Trophoblast cell (in vitro differentiated cells and primary cell): ENCODE measurements around the gene CD244.
"Not testable (repeated sequence)": the region's sequence is repeated elsewhere in the genome, so short reads cannot be mapped to it uniquely, and the experiment has no call there.

Experiments
- DNase-seq, 2 donors: peaks; one replicate each; pipeline ENCODE4 v3.0.0-alpha.2; 2016
- H2AFZ ChIP-seq: 2 replicates; pipeline ENCODE4 v1.6.1; 2013; ENCODE audit warnings: low read length, moderate library complexity, mild to moderate bottlenecking; ENCODE audit not compliant: insufficient read depth, poor library complexity
- H2AK5ac ChIP-seq: 2 replicates; pipeline ENCODE4 v1.6.1; 2013; ENCODE audit warnings: mild to moderate bottlenecking, low read length
- H2BK120ac ChIP-seq: 2 replicates; pipeline ENCODE4 v1.6.1; 2013; ENCODE audit warnings: low read length, mild to moderate bottlenecking, moderate library complexity; ENCODE audit not compliant: insufficient read depth, poor library complexity
- H2BK12ac ChIP-seq: 2 replicates; pipeline ENCODE4 v1.6.1; 2013; ENCODE audit warnings: mild to moderate bottlenecking, low read length, moderate library complexity
- H2BK5ac ChIP-seq: 2 replicates; pipeline ENCODE4 v1.6.1; 2013; ENCODE audit warnings: low read length, low read depth, moderate library complexity, mild to moderate bottlenecking; ENCODE audit not compliant: poor library complexity
- H3K14ac ChIP-seq: 2 replicates; pipeline ENCODE4 v1.6.1; 2013; ENCODE audit warnings: mild to moderate bottlenecking, low read length
- H3K18ac ChIP-seq: 2 replicates; pipeline ENCODE4 v1.6.1; 2013; ENCODE audit warnings: mild to moderate bottlenecking, low read length
- H3K23ac ChIP-seq: 2 replicates; pipeline ENCODE4 v1.6.1; 2013; ENCODE audit warnings: low read length
- H3K27ac ChIP-seq: 2 replicates; pipeline ENCODE4 v1.5.1; 2013; ENCODE audit warnings: low read depth, mild to moderate bottlenecking, inconsistent platforms, low read length, moderate library complexity
- H3K27me3 ChIP-seq: 2 replicates; pipeline ENCODE4 v1.6.1; 2013; ENCODE audit warnings: inconsistent platforms, mild to moderate bottlenecking, low read length, moderate library complexity; ENCODE audit not compliant: insufficient read depth
- H3K36me3 ChIP-seq, 2 experiments: 1 replicate in 1 of 2; 2 replicates in 1 of 2; pipeline ENCODE4 v1.6.1; 2013; ENCODE audit warnings: low read length in 2 of 2, mild to moderate bottlenecking in 2 of 2, moderate library complexity in 1 of 2; ENCODE audit not compliant: insufficient read depth in 2 of 2, control insufficient read depth in 1 of 2
- H3K4ac ChIP-seq: 2 replicates; pipeline ENCODE4 v1.6.1; 2013; ENCODE audit warnings: low read depth, mild to moderate bottlenecking, low read length, moderate library complexity
- H3K4me1 ChIP-seq, 2 experiments: 1 replicate in 1 of 2; 2 replicates in 1 of 2; pipeline ENCODE4 v1.6.1; 2013; ENCODE audit warnings: low read length in 2 of 2, mild to moderate bottlenecking in 2 of 2, moderate library complexity in 1 of 2; ENCODE audit not compliant: insufficient read depth in 2 of 2, control insufficient read depth in 1 of 2
- H3K4me2 ChIP-seq: 2 replicates; pipeline ENCODE4 v1.6.1; 2013; ENCODE audit warnings: inconsistent platforms, mild to moderate bottlenecking, low read length, moderate library complexity
- H3K4me3 ChIP-seq: 2 replicates; pipeline ENCODE4 v1.5.1; 2013; ENCODE audit warnings: mild to moderate bottlenecking, low read depth, low read length, inconsistent platforms
- H3K79me1 ChIP-seq: one replicate; pipeline ENCODE4 v1.6.1; 2013; ENCODE audit warnings: low read length
- H3K79me2 ChIP-seq: 2 replicates; pipeline ENCODE4 v1.6.1; 2013; ENCODE audit warnings: low read length, mild to moderate bottlenecking; ENCODE audit not compliant: control insufficient read depth, insufficient read depth, poor library complexity
- H3K9ac ChIP-seq: 2 replicates; pipeline ENCODE4 v1.6.1; 2013; ENCODE audit warnings: mild to moderate bottlenecking, low read length
- H3K9me3 ChIP-seq: 2 replicates; pipeline ENCODE4 v1.6.1; 2013; ENCODE audit warnings: low read depth, mild to moderate bottlenecking, control low read depth, inconsistent platforms, low read length; ENCODE audit not compliant: insufficient read depth
- H4K12ac ChIP-seq: 2 replicates; pipeline ENCODE4 v1.6.1; 2013; ENCODE audit warnings: low read depth, mild to moderate bottlenecking, low read length, moderate library complexity
- H4K8ac ChIP-seq: 2 replicates; pipeline ENCODE4 v1.6.1; 2013; ENCODE audit warnings: low read depth, mild to moderate bottlenecking, low read length, moderate library complexity
- H4K91ac ChIP-seq: one replicate; pipeline ENCODE4 v1.6.1; 2013; ENCODE audit warnings: low read depth, mild to moderate bottlenecking, low read length, moderate library complexity
- WGBS: extraction: QIAGEN DNeasy Blood & Tissue Kit; methylation state at CpG from one replicate; pipeline ENCODE4 v1.1.7; 2013; ENCODE audit warnings: missing lambda C conversion rate; ENCODE audit not compliant: insufficient read length, insufficient coverage; ENCODE audit errors: extremely low coverage; 5-methylcytosine and 5-hydroxymethylcytosine counted together

Gene CD244

DNA sequence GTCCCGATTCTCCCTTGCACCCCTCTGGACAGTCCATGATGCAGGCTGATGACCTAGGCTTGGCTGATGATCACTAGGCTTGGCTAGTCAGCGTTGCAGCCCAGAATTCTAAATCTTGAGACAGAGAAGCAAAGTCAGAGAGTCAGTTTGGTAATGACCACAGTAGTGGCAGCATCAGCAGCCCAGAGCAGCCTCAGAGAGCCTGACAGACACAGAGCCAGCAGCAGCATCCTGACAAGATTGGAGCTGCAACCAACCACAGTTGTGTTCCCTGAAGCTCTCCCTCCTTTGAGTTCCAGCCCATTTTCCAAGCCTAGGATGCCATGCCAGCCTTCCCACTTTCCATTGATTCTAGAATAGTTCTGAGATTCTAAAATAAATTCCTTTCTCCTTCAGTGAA, 39.1 kb upstream of the CD244 start:
- Histone ChIP-seq H4K91ac (no peak overlapping the region), H4K8ac (no peak overlapping the region), H3K4me2 (no peak overlapping the region), H3K79me1 (no peaks in the 10 kb centered on the region), H3K4ac (no peak overlapping the region), H2AFZ (no peak overlapping the region), H2BK12ac (no peak overlapping the region), H3K9me3 (no peaks in the 10 kb centered on the region), H3K14ac (no peak overlapping the region), H3K4me3 (peak overlapping the region; percentile 39), H3K4me1 (no peaks in the 10 kb centered on the region), H3K27me3 (no peaks in the 10 kb centered on the region), H2BK120ac (no peak overlapping the region), H3K27ac (no peak overlapping the region), H4K12ac (no peak overlapping the region), H2BK5ac (no peak overlapping the region), H2AK5ac (no peak overlapping the region), H3K36me3 (no peaks in the 10 kb centered on the region), H3K9ac (no peak overlapping the region), H3K23ac (no peak overlapping the region), H3K79me2 (no peaks in the 10 kb centered on the region), H3K18ac (no peak overlapping the region)
- WGBS = no CpG with 5 or more reads among the region's 2 CpGs
- DNase-seq = no peak

DNA sequence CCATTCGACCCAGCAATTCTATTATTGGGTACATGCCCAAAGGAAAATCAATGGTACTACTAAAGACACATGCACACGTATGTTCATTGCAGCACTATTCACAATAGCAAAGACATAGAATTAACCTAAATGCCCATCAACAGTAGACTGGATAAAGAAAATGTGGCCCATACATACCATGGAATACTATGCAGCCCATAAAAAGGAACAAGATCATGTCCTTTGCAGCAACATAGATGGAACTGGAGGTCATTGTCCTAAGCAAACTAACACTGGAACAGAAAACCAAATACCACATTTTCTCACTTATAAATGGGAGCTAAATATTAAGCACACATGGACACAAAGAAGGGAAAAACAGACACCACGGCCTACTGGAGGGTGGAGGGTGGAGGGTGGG, 38.0 kb upstream of the CD244 start:
- not testable (repeated sequence) for H3K27me3 ChIP-seq, H3K4ac ChIP-seq, H2AFZ ChIP-seq, H3K79me2 ChIP-seq, H3K23ac ChIP-seq, H4K12ac ChIP-seq, DNase-seq, H4K8ac ChIP-seq, H3K4me3 ChIP-seq, H4K91ac ChIP-seq, H3K4me1 ChIP-seq, H3K9me3 ChIP-seq, H3K9ac ChIP-seq, H3K36me3 ChIP-seq, H2BK12ac ChIP-seq, H2BK120ac ChIP-seq, H3K79me1 ChIP-seq, H3K27ac ChIP-seq, H3K14ac ChIP-seq, H2BK5ac ChIP-seq, H3K18ac ChIP-seq, H3K4me2 ChIP-seq, H2AK5ac ChIP-seq
- no CpG with 5 or more reads among the region's 3 CpGs for WGBS

DNA sequence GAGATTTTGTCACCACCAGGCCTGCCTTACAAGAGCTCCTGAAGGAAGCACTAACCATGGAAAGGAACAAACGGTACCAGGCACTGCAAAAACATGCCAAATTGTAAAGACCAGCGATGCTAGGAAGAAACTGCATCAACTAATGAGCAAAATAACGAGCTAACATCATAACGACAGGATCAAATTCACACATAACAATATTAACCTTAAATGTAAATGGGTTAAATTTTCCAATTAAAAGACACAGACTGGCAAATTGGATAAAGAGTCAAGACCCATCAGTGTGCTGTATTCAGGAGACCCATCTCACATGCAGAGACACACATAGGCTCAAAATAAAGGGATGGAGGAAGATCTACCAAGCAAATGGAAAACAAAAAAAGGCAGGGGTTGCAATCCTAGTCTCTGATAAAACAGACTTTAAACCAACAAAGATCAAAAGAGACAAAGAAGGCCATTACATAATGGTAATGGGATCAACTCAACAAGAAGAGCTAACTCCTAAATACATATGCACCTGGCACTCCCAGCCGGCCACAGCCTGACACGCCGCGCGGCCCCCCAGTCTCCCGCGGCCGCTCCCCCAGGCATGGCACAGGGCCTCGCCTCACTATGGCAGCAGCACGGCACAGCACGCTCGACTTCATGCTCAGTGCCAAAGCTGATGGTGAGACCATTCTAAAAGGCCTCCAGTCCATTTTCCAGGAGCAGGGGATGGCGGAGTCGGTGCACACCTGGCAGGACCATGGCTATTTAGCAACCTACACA, 31.9 kb upstream of the CD244 start:
- H3K9me3 ChIP-seq, H4K91ac ChIP-seq, H3K36me3 ChIP-seq, H4K12ac ChIP-seq, H3K27me3 ChIP-seq, H3K79me1 ChIP-seq, H3K79me2 ChIP-seq, H2BK120ac ChIP-seq, H3K4me3 ChIP-seq, H3K18ac ChIP-seq, H2BK12ac ChIP-seq, DNase-seq, H4K8ac ChIP-seq, H3K4ac ChIP-seq, H3K23ac ChIP-seq, H2AFZ ChIP-seq, H3K9ac ChIP-seq, H2BK5ac ChIP-seq, H3K27ac ChIP-seq, H3K4me1 ChIP-seq, H2AK5ac ChIP-seq, H3K4me2 ChIP-seq, H3K14ac ChIP-seq: not testable (repeated sequence)
- no CpG with 5 or more reads among the region's 18 CpGs for WGBS

DNA sequence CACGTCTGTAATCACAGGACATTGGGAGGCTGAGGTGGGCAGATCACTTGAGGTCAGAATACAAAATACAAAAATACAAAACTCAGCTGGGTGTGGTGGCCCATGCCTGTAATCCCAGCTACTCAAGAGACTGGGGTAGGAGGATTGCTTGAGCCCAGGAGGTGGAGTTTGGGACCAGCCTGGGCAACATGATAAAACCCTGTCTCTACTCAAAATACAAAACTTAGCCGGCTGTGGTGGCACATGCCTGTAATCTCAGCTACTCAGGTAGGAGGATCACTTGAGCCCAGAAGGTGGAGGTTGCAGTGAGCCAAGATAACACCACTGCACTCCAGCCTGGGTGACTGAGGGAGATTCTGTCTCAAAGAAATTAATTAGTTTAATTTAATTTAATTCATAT, 28.8 kb upstream of the CD244 start:
- DNase-seq = no peak
- Histone ChIP-seq H3K79me1 (no peaks in the 10 kb centered on the region), H3K4ac (no peak overlapping the region), H3K27me3 (no peaks in the 10 kb centered on the region), H4K8ac (no peak overlapping the region), H3K4me1 (no peaks in the 10 kb centered on the region), H2AK5ac (no peak overlapping the region), H2AFZ (no peak overlapping the region), H2BK5ac (no peak overlapping the region), H3K14ac (no peak overlapping the region), H3K23ac (no peak overlapping the region), H4K91ac (no peak overlapping the region), H3K9ac (no peak overlapping the region), H2BK12ac (no peak overlapping the region), H3K27ac (no peak overlapping the region), H3K4me3 (no peak overlapping the region), H3K9me3 (peaks cover 2% of the 10 kb centered on the region), H3K79me2 (no peaks in the 10 kb centered on the region), H3K4me2 (no peak overlapping the region), H2BK120ac (no peak overlapping the region), H3K36me3 (no peaks in the 10 kb centered on the region), H4K12ac (no peak overlapping the region), H3K18ac (no peak overlapping the region)
- WGBS = no CpG with 5 or more reads among the region's 2 CpGs
